Coronary artery (tissue), 2 donors: Measurements from ENCODE around the gene LRP8.

Experiments used
- DNase-seq: peaks from one replicate; pipeline ENCODE4 v3.0.0-alpha.2; 2017; ENCODE audit warnings: low spot score
- H3K27ac ChIP-seq, 2 donors: fragments of 200-600 bp; sonication (generic); one replicate each; pipeline ENCODE4 v1.5.1; 2016 to 2019
- H3K4me3 ChIP-seq: fragments of 200-600 bp; sonication (generic); 2 replicates; pipeline ENCODE4 v1.5.1; 2016; ENCODE audit warnings: mild to moderate bottlenecking, moderate library complexity
- TF ChIP-seq, protein P1 (sequence below): fragments of 200-600 bp; sonication (generic); IDR thresholded peaks from one replicate; pipeline ENCODE4 v1.5.1; 2019; ENCODE audit warnings: antibody characterized with exemption

LRP8 gene

DNA sequence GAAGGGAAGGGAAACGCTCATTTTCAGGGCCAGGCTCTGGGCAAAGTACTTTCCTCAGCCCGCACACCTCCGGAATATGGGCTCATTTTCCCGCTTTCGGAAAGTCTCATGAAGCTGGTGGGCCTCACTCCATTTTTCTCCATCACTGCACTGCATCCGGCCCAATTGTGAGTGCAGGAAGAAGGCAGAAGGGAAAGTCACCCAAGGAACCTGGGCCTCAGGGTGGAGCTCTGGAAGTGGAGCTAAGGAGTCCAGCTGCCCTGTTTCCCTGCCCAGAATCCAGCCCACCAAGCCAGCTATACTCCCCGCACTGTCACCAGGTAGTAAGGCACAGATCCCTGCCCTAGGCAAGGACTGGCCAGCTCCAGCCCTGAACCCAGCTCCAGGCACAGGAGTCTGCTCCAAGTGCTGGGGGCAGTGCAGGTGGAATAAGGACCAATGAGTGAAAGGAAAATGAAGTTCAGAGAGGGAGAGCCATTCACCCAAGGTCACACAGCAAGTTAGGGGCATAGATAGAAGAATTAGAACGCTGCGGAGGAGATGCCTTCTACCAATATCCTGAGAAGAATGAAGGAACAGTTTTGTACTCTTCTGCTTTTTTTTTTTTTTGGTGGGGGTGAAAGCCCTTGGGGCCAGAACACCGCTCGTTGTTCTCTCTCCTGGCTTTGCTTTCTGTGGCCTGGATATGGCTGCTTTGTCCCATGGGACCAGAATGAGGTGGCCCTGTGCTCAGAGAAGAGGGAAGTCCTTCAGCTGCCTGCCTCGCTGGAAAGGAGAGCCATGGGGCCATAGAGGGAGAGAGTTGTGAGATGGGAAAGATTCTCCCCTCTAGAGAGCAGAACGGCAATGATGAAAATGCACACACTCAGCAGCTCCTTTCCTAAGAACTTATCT lies 10.0 kb downstream of the LRP8 start:
- no peak for DNase-seq
- Histone ChIP-seq H3K4me3 (no peak overlapping the region), H3K27ac (no peak overlapping the region)
- TF ChIP-seq, protein P1, sequence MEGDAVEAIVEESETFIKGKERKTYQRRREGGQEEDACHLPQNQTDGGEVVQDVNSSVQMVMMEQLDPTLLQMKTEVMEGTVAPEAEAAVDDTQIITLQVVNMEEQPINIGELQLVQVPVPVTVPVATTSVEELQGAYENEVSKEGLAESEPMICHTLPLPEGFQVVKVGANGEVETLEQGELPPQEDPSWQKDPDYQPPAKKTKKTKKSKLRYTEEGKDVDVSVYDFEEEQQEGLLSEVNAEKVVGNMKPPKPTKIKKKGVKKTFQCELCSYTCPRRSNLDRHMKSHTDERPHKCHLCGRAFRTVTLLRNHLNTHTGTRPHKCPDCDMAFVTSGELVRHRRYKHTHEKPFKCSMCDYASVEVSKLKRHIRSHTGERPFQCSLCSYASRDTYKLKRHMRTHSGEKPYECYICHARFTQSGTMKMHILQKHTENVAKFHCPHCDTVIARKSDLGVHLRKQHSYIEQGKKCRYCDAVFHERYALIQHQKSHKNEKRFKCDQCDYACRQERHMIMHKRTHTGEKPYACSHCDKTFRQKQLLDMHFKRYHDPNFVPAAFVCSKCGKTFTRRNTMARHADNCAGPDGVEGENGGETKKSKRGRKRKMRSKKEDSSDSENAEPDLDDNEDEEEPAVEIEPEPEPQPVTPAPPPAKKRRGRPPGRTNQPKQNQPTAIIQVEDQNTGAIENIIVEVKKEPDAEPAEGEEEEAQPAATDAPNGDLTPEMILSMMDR, result no peak

- TF ChIP-seq, protein P1, result no peak
- Histone ChIP-seq H3K27ac (no peak overlapping the region), H3K4me3 (no peak overlapping the region)
- no peak for DNase-seq
Measured at GRCh38 chr1:53316766-53317581, 10.9 kb downstream of the LRP8 start.

DNA sequence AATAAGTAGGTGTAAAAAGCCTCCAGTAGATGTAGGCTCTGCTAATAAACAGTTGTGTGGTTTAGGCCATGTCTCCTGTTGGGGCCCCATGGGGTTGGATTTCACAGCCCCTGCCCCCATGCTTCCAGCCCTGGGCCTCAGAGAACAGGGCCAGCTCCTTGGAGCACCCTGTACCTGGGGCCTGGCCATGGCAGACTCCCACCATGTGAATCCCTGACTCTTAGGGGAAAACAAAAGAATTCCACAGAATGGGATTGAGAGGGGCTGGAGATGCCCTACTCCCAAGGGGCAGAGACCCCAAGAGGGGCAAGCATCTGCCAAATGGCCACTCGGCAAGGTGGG lies 11.5 kb downstream of the LRP8 start:
- DNase-seq, result no peak
- H3K4me3 ChIP-seq, result no peak overlapping the region
- TF ChIP-seq, protein P1, result no peak

GRCh38 chr1:53315456-53316423 lies 12.1 kb downstream of the LRP8 start:
- H3K27ac ChIP-seq, result no peak overlapping the region
- DNase-seq, result no peak
- H3K4me3 ChIP-seq, result no peak overlapping the region
- TF ChIP-seq, protein P1, result no peak

More for the DNA sequence above, 11.5 kb downstream of the LRP8 start:
- H3K27ac ChIP-seq, result no peak overlapping the region

- Histone ChIP-seq H3K4me3 (no peak overlapping the region), H3K27ac (no peak overlapping the region)
- TF ChIP-seq, protein P1, result no peak
- no peak for DNase-seq
Measured at GRCh38 chr1:53315046-53315445, 12.8 kb downstream of the LRP8 start.

DNA sequence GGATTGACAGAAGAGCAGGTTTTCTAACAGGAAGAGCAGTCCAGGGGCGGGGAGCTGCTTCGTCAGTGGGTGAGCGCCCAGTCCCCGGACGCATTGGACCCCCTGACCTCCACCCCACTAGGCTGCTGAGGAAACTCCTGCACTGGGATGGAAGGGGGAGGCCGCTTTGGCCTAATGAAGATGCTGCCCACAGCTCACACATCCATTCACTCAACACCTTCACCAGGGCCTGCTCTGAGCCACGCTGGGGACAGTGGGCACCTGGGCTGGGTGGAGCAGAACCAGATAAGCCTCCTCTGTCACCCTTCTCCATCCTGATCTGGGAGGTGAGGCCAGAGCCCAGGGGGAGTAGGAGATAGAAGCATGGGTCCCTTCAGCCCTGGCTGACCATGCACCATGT lies 13.3 kb downstream of the LRP8 start:
- H3K4me3 ChIP-seq, result no peak overlapping the region
- H3K27ac ChIP-seq, result no peak overlapping the region
- TF ChIP-seq, protein P1, result no peak
- no peak for DNase-seq
